HG02759 (cell line): Measurements from ENCODE around the gene DAZL.

Source experiments
- ATAC-seq: cut with Tn5 transposase; IDR thresholded peaks from one replicate; pipeline ENCODE4 v1.9.1; 2021; ENCODE audit warnings: mild to moderate bottlenecking, moderate library complexity; ENCODE audit not compliant: unreplicated experiment

DAZL gene

GRCh38 chr3:16546186-16547010, 58.8 kb downstream of the DAZL start:
- ATAC-seq: no peak

DNA sequence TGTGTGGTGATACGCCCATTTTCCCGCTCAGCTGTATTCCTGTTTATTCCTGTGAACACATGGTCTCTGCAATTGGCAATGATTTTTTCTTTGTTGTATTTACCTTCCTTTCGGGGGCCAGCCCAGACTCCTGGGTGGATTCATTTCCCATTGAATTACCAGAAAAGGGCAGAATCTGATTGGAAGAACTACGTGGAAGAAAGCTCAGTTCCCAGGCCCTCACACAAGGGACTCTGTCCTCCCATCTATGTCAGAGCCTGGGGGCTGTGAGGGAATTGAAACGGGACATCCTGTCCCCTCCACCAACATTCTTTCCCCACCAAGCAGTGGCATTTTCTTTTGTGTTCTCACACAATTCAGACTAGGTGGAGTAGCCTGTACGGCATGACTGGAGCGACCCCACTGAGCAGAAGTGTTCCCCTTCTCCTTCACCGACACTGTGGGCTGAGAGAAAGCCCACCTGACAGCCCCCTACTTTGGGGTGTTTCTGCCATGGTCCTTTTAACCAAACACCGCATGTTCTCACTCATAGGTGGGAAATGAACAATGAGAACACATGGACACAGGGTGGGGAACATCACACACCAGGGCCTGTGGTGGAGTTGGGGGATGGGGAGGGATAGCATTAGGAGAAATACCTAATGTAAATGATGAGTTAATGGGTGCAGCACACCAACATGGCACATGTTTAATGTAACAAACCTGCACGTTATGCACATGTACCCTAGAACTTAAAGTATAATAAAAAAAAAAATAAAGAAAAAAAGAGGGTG, 59.6 kb downstream of the DAZL start:
- no peak for ATAC-seq

- no peak for ATAC-seq
Observed at GRCh38 chr3:16543242-16543864, 61.9 kb downstream of the DAZL start.

GRCh38 chr3:16538507-16538906, 66.7 kb downstream of the DAZL start:
- ATAC-seq: no peak

- ATAC-seq: no peak
Observed at GRCh38 chr3:16536996-16537395, 68.2 kb downstream of the DAZL start.
